ENCODE data around the gene HES5. TPM values are rescaled to one million over a fixed set of nuclear protein-coding genes. Genes with fewer than 3 reads are reported as not detected.

Gene HES5
- total RNA-seq, 1 experiment from 2014 or later = not detected

GRCh38 chr1:2508180-2508579, 21.9 kb downstream of the HES5 start:
- Mint-ChIP-seq H3K27me3 (ENCODE audit: low read depth) (no peaks in the 10 kb centered on the region; the same call in 1 of the 2 replicates), H3K27ac (no peak overlapping the region), H3K36me3 (ENCODE audit: insufficient read depth in 1 of 3, low read depth in 3 of 3) (peaks cover 10 to 42% (median 30%) of the 10 kb centered on the region in 3 experiments; a peak in 6 of 7 replicates), H3K9me3 (no peaks in the 10 kb centered on the region), H3K4me3 (no peak overlapping the region), H3K4me1 (no peaks in the 10 kb centered on the region)
- Histone ChIP-seq H4K20me1 (ENCODE audit: control insufficient read depth, insufficient read depth, insufficient read length) (no peaks in the 10 kb centered on the region), H3K9ac (ENCODE audit: extremely low read depth, insufficient read length, low read length) (no peak overlapping the region), H3K27me3 (ENCODE audit: insufficient read depth, low read length) (no peaks in the 10 kb centered on the region), H3T11ph (ENCODE audit: low read length) (no peak overlapping the region), H3K79me1 (ENCODE audit: insufficient read depth, low read depth, low read length, poor library complexity, severe bottlenecking) (no peaks in the 10 kb centered on the region), H3K79me2 (ENCODE audit: insufficient read depth, low read length) (no peaks in the 10 kb centered on the region), H2BK5ac (ENCODE audit: insufficient read length, low read length) (no peak overlapping the region), H3K4ac (ENCODE audit: low read depth, low read length) (no peak overlapping the region), H3K23me2 (ENCODE audit: insufficient read length, low read depth, low read length, poor library complexity, severe bottlenecking) (no peaks in the 10 kb centered on the region), H2BK15ac (ENCODE audit: low read depth, low read length) (no peak overlapping the region), H4K5ac (ENCODE audit: insufficient read length, low read depth, low read length) (no peak overlapping the region), H3K4me1 (ENCODE audit: insufficient read depth, low read length) (no peaks in the 10 kb centered on the region), H3K56ac (ENCODE audit: insufficient read length, low read depth, low read length) (no peak overlapping the region), H3K4me2 (ENCODE audit: insufficient read depth, insufficient read length, low read length) (no peak overlapping the region), H3K23ac (ENCODE audit: insufficient read length, low read depth, low read length) (no peak overlapping the region), H2AFZ (ENCODE audit: low read length) (no peak overlapping the region), H2BK20ac (ENCODE audit: low read depth, low read length, poor library complexity, severe bottlenecking) (no peak overlapping the region), H2BK120ac (ENCODE audit: low read depth, low read length, poor library complexity, severe bottlenecking) (no peak overlapping the region), H3K9me3 (ENCODE audit: control insufficient read depth, low read depth, low read length) (no peaks in the 10 kb centered on the region), H3K18ac (ENCODE audit: insufficient read length, low read depth, low read length) (no peak overlapping the region), H2AK5ac (ENCODE audit: insufficient read length, low read length) (no peak overlapping the region), H3K14ac (ENCODE audit: insufficient read depth, low read length) (no peak overlapping the region), H4K8ac (replicated peaks; ENCODE audit: insufficient read length, low read depth, low read length) (no peak overlapping the region), H2BK12ac (ENCODE audit: insufficient read length, low read depth, low read length) (no peak overlapping the region), H3K27ac (ENCODE audit: insufficient read length, low read depth, low read length) (no peak overlapping the region), H4K91ac (ENCODE audit: insufficient read length, low read depth, low read length) (no peak overlapping the region)
- WGBS (ENCODE audit: extremely low coverage, insufficient read length, low lambda C conversion rate) = no CpG with 5 or more reads among the region's 24 CpGs
- TF ChIP-seq, protein P1, sequence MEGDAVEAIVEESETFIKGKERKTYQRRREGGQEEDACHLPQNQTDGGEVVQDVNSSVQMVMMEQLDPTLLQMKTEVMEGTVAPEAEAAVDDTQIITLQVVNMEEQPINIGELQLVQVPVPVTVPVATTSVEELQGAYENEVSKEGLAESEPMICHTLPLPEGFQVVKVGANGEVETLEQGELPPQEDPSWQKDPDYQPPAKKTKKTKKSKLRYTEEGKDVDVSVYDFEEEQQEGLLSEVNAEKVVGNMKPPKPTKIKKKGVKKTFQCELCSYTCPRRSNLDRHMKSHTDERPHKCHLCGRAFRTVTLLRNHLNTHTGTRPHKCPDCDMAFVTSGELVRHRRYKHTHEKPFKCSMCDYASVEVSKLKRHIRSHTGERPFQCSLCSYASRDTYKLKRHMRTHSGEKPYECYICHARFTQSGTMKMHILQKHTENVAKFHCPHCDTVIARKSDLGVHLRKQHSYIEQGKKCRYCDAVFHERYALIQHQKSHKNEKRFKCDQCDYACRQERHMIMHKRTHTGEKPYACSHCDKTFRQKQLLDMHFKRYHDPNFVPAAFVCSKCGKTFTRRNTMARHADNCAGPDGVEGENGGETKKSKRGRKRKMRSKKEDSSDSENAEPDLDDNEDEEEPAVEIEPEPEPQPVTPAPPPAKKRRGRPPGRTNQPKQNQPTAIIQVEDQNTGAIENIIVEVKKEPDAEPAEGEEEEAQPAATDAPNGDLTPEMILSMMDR (conservative IDR thresholded peaks at IDR 0.05) = no peak
- no peak for DNase-seq
